ENCODE data around the gene PTRH2. TPM values are rescaled to one million over a fixed set of nuclear protein-coding genes. Genes with fewer than 3 reads are reported as not detected.
A peak's percentile ranks its signal among the peaks of the same experiment; 100 is the strongest.

PTRH2 gene
- total RNA-seq, 4 donors from 2014 or later = 14.5 to 33.7 (median 20.0) TPM

DNA sequence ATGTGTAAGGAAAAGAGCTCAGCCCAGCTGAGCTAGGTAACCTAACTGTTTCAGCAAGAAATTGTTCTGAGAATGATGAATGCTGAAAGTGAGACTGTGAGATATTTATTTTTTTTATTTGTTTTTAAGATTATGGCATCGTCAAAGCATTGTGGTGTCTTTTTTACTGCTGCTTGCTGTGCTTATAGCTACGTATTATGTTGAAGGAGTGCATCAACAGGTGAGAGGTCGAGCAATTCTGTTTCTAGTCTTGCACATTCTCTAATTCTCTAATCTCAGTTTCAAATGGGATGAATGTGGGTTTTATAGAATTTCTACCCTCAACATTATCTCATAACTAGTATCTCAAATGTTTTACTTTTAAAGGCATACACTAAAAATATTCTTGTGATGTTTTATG lies 30.1 kb upstream of the PTRH2 start:
- WGBS, 2 donors (ENCODE audit: low coverage in 1 of 2) = 71 to 72% methylated on average over 3 of the region's 3 CpGs
- TF ChIP-seq POLR2AphosphoS5 (IDR thresholded peaks at IDR 0.05) (no peak), EP300 (IDR thresholded peaks at IDR 0.05; ENCODE audit: low read depth) (no peak), POLR2A (IDR thresholded peaks at IDR 0.05) (no peak)
- TF ChIP-seq, protein P1, sequence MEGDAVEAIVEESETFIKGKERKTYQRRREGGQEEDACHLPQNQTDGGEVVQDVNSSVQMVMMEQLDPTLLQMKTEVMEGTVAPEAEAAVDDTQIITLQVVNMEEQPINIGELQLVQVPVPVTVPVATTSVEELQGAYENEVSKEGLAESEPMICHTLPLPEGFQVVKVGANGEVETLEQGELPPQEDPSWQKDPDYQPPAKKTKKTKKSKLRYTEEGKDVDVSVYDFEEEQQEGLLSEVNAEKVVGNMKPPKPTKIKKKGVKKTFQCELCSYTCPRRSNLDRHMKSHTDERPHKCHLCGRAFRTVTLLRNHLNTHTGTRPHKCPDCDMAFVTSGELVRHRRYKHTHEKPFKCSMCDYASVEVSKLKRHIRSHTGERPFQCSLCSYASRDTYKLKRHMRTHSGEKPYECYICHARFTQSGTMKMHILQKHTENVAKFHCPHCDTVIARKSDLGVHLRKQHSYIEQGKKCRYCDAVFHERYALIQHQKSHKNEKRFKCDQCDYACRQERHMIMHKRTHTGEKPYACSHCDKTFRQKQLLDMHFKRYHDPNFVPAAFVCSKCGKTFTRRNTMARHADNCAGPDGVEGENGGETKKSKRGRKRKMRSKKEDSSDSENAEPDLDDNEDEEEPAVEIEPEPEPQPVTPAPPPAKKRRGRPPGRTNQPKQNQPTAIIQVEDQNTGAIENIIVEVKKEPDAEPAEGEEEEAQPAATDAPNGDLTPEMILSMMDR (IDR thresholded peaks at IDR 0.05) = no peak
- Histone ChIP-seq H3K27me3 (no peaks in the 10 kb centered on the region), H3K9me3 (no peaks in the 10 kb centered on the region), H3K27ac (peak overlapping the region in 2 of 4 donors; percentile 74 to 77), H3K4me1 (peaks cover 4 to 49% (median 26%) of the 10 kb centered on the region in 4 donors), H3K4me3 (no peak overlapping the region), H3K36me3 (peaks cover 0 to 22% (median 0%) of the 10 kb centered on the region in 4 donors)
- intact Hi-C loops (cut with DNase I; ENCODE audit: low total_unique reads) = no loop called here
- in situ Hi-C loops (cut with MboI; ENCODE audit: low pct_ligation_motif_present in 1 of 4, low pct_unique_long_range_greater_than_20kb in 1 of 4, low sequenced_read_pairs in 3 of 4) = loop anchor here in 2 of 4 donors (25.0 kb wide), 1 partner anchor 300 kb away; no protein-coding TSS in a partner anchor
- no peak for DNase-seq

DNA sequence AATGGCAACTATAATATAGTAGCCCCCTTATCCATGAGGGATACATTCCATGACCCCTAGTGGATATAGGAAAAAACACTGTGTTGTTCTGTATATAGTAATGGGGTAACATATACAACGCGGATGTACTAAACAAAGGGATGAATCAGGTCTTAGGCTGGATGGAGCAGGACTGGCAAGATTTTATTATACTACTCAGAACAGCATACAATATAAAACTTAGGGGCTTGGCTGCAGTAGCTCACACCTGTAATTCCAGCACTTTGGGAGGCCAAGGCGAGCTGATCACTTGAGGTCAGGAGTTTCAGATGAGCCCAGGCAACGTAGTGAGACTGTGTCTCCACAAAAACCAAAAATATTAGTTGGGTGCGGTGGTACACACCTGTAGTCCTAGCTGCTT lies 27.0 kb upstream of the PTRH2 start:
- H3K36me3 ChIP-seq = peaks cover 0 to 16% (median 0%) of the 10 kb centered on the region in 4 donors
- H3K27me3 ChIP-seq = no peaks in the 10 kb centered on the region
- H3K4me3 ChIP-seq = no peak overlapping the region
- intact Hi-C loops (cut with DNase I; ENCODE audit: low total_unique reads) (no loop called here), in situ Hi-C loops (cut with MboI; ENCODE audit: low pct_ligation_motif_present in 1 of 4, low pct_unique_long_range_greater_than_20kb in 1 of 4, low sequenced_read_pairs in 3 of 4) (loop anchor here in 2 of 4 donors (25.0 kb wide), 1 partner anchor 303 kb away; no protein-coding TSS in a partner anchor)
- peak; percentile 47 for DNase-seq
- TF ChIP-seq POLR2AphosphoS5 (IDR thresholded peaks at IDR 0.05) (peak in 1 of 3 donors; percentile 23), EP300 (IDR thresholded peaks at IDR 0.05; ENCODE audit: low read depth) (no peak), POLR2A (IDR thresholded peaks at IDR 0.05) (peak; percentile 28)
- TF ChIP-seq, protein P1 (IDR thresholded peaks at IDR 0.05) = no peak
- WGBS, 2 donors (ENCODE audit: low coverage in 1 of 2) = 55 to 80% methylated on average over 1 to 5 of the region's 5 CpGs
- H3K4me1 ChIP-seq = peaks cover 4 to 68% (median 35%) of the 10 kb centered on the region in 4 donors
- no peaks in the 10 kb centered on the region for H3K9me3 ChIP-seq
- peak overlapping the region; percentile 73 to 77 (median 74) for H3K27ac ChIP-seq

DNA sequence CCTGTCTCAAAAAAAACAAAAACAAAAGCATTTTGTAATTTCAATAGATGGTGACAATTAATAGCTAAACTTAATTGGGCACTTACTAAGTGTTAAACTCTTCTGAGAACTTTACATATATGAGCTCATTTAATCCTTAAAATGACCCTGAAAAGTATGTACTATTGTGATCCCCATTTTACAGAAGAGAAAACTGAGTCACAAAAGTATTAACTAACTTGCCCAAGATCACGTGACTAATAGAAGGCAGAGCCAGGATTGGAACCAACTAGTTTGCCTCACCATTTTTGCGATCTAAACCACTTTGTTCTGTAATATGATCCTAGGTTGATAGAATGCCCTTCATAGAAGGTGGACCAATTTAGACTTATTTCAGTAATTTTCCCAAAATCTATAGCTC lies 26.5 kb upstream of the PTRH2 start:
- no peak for TF ChIP-seq POLR2A (IDR thresholded peaks at IDR 0.05)
- TF ChIP-seq, protein P1 (IDR thresholded peaks at IDR 0.05) = no peak
- intact Hi-C loops (cut with DNase I; ENCODE audit: low total_unique reads) (no loop called here), in situ Hi-C loops (cut with MboI; ENCODE audit: low pct_ligation_motif_present in 1 of 4, low pct_unique_long_range_greater_than_20kb in 1 of 4, low sequenced_read_pairs in 3 of 4) (loop anchor here in 2 of 4 donors (25.0 kb wide), 1 partner anchor 304 kb away; no protein-coding TSS in a partner anchor)
- Histone ChIP-seq H3K4me1 (peaks cover 4 to 73% (median 36%) of the 10 kb centered on the region in 4 donors), H3K36me3 (peaks cover 0 to 11% (median 0%) of the 10 kb centered on the region in 4 donors), H3K27me3 (no peaks in the 10 kb centered on the region), H3K9me3 (no peaks in the 10 kb centered on the region), H3K4me3 (no peak overlapping the region), H3K27ac (peak overlapping the region; percentile 73 to 77 (median 74))
- WGBS, 2 donors (ENCODE audit: low coverage in 1 of 2) = 80 to 81% methylated on average over 2 of the region's 2 CpGs
- DNase-seq = no peak

- H3K27ac ChIP-seq = peak overlapping the region in 2 of 4 donors; percentile 16 to 29
- H3K36me3 ChIP-seq = peaks cover 0 to 1% (median 0%) of the 10 kb centered on the region in 4 donors
- intact Hi-C loops (cut with DNase I; ENCODE audit: low total_unique reads) = no loop called here
- WGBS, 2 donors (ENCODE audit: low coverage in 1 of 2) = 91 to 100% methylated on average over 1 of the region's 1 CpG
- H3K9me3 ChIP-seq = no peaks in the 10 kb centered on the region
- TF ChIP-seq EP300 (IDR thresholded peaks at IDR 0.05; ENCODE audit: low read depth) = no peak
- TF ChIP-seq, protein P1 (IDR thresholded peaks at IDR 0.05) = no peak
- no peak for TF ChIP-seq POLR2A (IDR thresholded peaks at IDR 0.05)
- no peak for TF ChIP-seq POLR2AphosphoS5 (IDR thresholded peaks at IDR 0.05)
- DNase-seq = no peak
- H3K4me1 ChIP-seq = peaks cover 4 to 84% (median 35%) of the 10 kb centered on the region in 4 donors
- H3K4me3 ChIP-seq = no peak overlapping the region
- in situ Hi-C loops (cut with MboI; ENCODE audit: low pct_ligation_motif_present in 1 of 4, low pct_unique_long_range_greater_than_20kb in 1 of 4, low sequenced_read_pairs in 3 of 4) = loop anchor here in 2 of 4 donors (25.0 kb wide), 1 partner anchor 307 kb away; no protein-coding TSS in a partner anchor
- no peaks in the 10 kb centered on the region for H3K27me3 ChIP-seq
These were observed 23.1 kb upstream of the PTRH2 start for GRCh38 chr17:59730268-59730834.

All from transverse colon (tissue), 4 donors.